Esophagus (tissue), 2 donors: Measurements from ENCODE around the gene DNHD1. TPM values are rescaled to one million over a fixed set of nuclear protein-coding genes. Genes with fewer than 3 reads are reported as not detected.

Experiments
- H3K27ac ChIP-seq, 2 donors: one replicate each; pipeline ENCODE4 v1.5.1; 2013; ENCODE audit warnings: low read depth in 2 of 2, mild to moderate bottlenecking in 2 of 2, inconsistent platforms in 1 of 2, low read length in 1 of 2, moderate library complexity in 1 of 2
- H3K27me3 ChIP-seq, 2 donors: one replicate each; pipeline ENCODE4 v1.6.1; 2013; ENCODE audit warnings: low read length in 2 of 2, control low read depth in 1 of 2, mild to moderate bottlenecking in 1 of 2; ENCODE audit not compliant: insufficient read depth in 2 of 2, control insufficient read depth in 1 of 2
- H3K36me3 ChIP-seq, 2 donors: one replicate each; pipeline ENCODE4 v1.6.1; 2013; ENCODE audit warnings: low read length in 1 of 2; ENCODE audit not compliant: control insufficient read depth in 2 of 2, insufficient read depth in 2 of 2
- H3K4me1 ChIP-seq, 2 donors: one replicate each; pipeline ENCODE4 v1.6.1; 2013; ENCODE audit warnings: low read length in 1 of 2; ENCODE audit not compliant: control insufficient read depth in 2 of 2, insufficient read depth in 2 of 2
- H3K4me3 ChIP-seq, 2 donors: one replicate each; pipeline ENCODE4 v1.5.1; 2013; ENCODE audit warnings: low read length in 2 of 2, mild to moderate bottlenecking in 2 of 2, low read depth in 1 of 2, moderate library complexity in 1 of 2
- H3K9me3 ChIP-seq, 2 donors: one replicate each; pipeline ENCODE4 v1.6.1; 2013; ENCODE audit warnings: mild to moderate bottlenecking in 2 of 2, low read depth in 1 of 2, low read length in 1 of 2, moderate library complexity in 1 of 2; ENCODE audit not compliant: control insufficient read depth in 2 of 2, insufficient read depth in 1 of 2
- whole genome bisulfite sequencing, 2 donors: extraction: QIAGEN DNeasy Blood & Tissue Kit; methylation state at CpG; one replicate each; pipeline ENCODE4 v1.1.7; 2013; 5-methylcytosine and 5-hydroxymethylcytosine counted together
- polyA plus RNA-seq, 2 donors: library from polyadenylated mRNA; stranded (reverse); fragments of 200-250 nt; gene quantifications; one replicate each; pipeline ENCODE4 v1.2.3, GENCODE V29; 2013
- donor health status: healthy with polysubstance abuse.
- donor health status: Bipolar disorder and iron deficiency.

Gene DNHD1
- polyA plus RNA-seq, 2 donors = 2.0 to 7.2 TPM

DNA sequence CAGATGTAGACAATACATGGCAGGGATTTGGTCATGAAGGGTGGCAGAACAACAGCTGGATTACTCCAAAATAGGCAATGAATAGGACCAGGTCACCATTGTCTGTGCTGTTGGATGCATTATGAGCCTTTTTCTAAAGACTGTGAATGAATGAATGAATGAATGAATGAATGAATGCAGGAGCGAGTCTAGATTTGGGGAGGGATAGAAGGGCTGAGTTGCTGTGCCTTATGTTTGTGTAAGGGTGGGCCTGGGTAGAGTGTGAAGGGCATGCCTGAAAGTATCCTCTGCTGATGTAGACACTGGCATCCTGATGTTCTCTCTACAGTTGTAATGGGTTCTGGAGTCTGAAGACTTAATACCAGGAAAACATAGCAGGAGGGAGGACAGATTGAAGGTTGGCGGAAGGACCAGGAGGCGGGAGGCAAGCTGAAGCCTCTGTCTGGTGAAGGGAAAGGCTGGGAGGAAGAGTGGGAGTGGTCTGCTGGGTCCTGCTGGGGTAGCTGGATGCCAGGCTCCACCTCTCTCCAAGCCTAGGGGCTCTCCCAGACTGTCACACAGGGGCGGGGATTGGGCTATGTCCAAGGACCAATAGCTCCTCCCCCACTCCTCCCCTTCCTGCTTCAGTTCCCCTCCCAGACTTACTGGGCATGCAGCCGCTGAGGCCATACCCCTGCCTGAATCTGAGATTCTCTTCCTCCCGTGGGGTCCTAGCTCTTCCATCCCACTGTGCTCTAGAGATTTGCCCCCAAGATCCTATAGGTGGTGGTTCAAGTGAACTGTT is 28.2 kb upstream of the DNHD1 start:
- 38 to 49% methylated on average over 5 to 6 of the region's 6 CpGs for WGBS, 2 donors
- Histone ChIP-seq H3K27ac (peak overlapping the region in 1 of 2 donors; percentile 14), H3K4me1 (peaks cover 0 to 5% of the 10 kb centered on the region in 2 donors), H3K27me3 (no peaks in the 10 kb centered on the region), H3K36me3 (peaks cover 0 to 7% of the 10 kb centered on the region in 2 donors), H3K9me3 (no peaks in the 10 kb centered on the region), H3K4me3 (no peak overlapping the region)

DNA sequence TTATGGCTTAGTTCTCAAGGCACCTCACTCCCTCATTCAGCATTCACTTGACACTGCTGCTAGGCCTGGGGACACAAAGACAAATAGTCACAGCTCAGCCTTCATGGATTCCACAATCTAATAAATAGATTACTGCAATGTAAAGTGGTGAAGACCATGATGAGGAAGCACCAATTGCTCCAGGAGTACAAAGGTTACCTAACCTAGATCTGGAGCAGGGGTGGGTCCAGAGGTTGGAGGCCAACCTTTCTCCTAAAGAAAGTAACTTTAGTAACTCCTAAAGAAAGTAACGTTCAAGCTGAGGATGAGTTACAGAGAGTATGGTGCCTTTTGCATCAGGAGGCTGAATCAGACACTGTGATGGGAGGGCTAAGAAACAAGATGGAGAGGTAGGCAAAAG is 27.5 kb upstream of the DNHD1 start:
- 87 to 93% methylated on average over 1 of the region's 1 CpG for WGBS, 2 donors
- Histone ChIP-seq H3K27ac (peak overlapping the region in 1 of 2 donors; percentile 14), H3K4me3 (no peak overlapping the region), H3K9me3 (no peaks in the 10 kb centered on the region), H3K27me3 (no peaks in the 10 kb centered on the region), H3K4me1 (peaks cover 0 to 5% of the 10 kb centered on the region in 2 donors), H3K36me3 (peaks cover 0 to 5% of the 10 kb centered on the region in 2 donors)

DNA sequence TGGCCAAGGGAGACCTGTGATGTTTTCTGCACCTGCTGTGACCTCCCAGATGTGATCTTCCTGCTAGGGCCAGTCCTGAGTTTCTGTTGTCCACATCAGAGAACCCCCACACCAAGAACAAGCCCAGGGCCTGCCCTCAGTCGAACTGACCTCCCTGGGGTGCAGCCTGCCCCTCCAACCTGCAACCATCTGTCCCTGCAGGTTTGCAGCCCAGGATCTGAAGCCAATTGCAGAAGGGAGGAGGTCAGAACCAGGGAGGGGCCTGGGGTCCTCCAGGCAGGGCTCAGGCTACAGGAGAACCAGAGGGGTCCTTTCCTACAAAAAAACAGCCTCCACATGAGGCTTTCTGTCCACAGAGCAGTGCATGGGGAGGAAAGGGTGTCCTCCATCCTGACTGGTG is 24.1 kb upstream of the DNHD1 start:
- peaks cover 5 to 9% of the 10 kb centered on the region in 2 donors for H3K36me3 ChIP-seq
- peaks cover 0 to 5% of the 10 kb centered on the region in 2 donors for H3K4me1 ChIP-seq
- H3K4me3 ChIP-seq = peak overlapping the region in 1 of 2 donors; percentile 69
- no peaks in the 10 kb centered on the region for H3K9me3 ChIP-seq
- no peak overlapping the region for H3K27ac ChIP-seq
- H3K27me3 ChIP-seq = no peaks in the 10 kb centered on the region
- 44 to 60% methylated on average over 1 of the region's 1 CpG for WGBS, 2 donors

DNA sequence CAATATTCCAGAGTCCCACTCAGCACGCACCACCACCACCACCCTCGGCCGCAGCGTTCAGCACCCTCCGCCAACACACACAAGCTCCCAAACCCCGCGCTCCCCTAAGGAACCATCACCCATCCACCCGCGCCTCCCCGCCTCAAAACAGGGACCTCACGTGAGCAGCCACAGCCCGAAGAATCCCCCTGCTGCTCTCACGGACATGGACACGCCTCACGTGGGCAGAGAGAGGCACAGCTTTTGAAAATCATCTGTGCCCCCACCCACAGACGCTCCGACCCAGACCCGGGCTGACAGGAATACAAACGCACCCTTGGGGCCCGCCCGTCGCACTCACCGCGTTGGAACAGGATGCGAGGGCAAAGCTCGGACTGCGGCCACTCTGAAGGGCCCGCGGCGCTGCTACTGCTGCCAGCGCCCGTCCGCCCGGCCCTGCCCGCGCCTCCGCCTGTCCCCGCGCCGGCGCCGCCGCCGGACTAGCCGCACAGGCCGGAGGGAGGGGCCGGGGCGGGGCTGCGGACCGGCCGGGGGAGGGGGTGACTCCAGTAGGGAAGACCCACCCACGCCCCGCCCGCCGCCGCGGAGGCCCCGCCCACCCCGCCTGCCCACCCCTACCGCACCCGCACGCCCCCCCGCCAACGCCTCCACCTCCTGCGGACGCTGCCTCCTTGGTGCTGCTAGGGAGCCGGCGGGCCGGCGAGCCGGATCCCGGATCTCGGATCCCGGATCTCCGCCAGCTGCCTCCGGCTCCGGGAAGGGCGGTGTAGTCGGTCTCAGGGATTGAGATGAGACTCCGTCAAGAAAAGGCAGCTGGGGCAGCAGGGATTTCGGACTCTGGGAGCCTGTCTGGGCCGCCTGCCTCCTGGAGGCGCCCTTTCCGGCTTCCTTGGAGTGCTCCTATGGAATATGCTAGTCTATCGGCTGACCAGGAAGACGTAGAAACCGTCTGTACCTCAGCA is 23.3 kb upstream of the DNHD1 start, which contains the start of gene TRIM3:
TRIM3 (minus strand) TSS at position 491 of the 962 bp plus-strand sequence. CDS start 8,246 bp downstream, outside the sequence.
- Histone ChIP-seq H3K4me1 (peaks cover 0 to 5% of the 10 kb centered on the region in 2 donors), H3K9me3 (no peaks in the 10 kb centered on the region), H3K27me3 (no peaks in the 10 kb centered on the region), H3K4me3 (peak within 1 kb of the TSS; percentile 69 to 71), H3K27ac (peak within 1 kb of the TSS; percentile 89 to 97), H3K36me3 (peaks cover 10 to 16% of the 10 kb centered on the region in 2 donors)
- WGBS, 2 donors = 0 to 1% methylated on average over 57 to 87 of the region's 87 CpGs

DNA sequence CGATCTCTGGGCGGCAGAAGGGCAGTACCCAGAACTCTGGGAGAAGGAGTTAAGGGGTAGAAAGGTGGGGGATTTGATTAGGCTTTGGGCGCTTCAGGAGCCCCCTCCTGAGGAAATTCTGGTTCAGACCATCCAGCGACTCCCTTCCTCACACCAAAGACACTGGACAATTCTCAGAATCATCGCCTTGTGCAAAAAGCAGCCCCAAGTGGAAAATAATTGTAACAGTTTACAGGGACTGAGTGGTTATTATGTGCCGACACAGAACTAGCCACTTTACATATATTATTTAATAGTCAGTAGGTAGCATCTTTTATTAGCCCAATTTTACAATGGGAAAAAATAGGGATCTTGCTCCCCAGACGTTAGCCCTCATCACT is 22.7 kb upstream of the DNHD1 start:
- H3K4me3 ChIP-seq = peak overlapping the region; percentile 43 to 69
- peaks cover 0 to 5% of the 10 kb centered on the region in 2 donors for H3K4me1 ChIP-seq
- H3K9me3 ChIP-seq = no peaks in the 10 kb centered on the region
- peak overlapping the region; percentile 89 to 97 for H3K27ac ChIP-seq
- 25 to 27% methylated on average over 7 of the region's 7 CpGs for WGBS, 2 donors
- no peaks in the 10 kb centered on the region for H3K27me3 ChIP-seq
- peaks cover 10 to 20% of the 10 kb centered on the region in 2 donors for H3K36me3 ChIP-seq

DNA sequence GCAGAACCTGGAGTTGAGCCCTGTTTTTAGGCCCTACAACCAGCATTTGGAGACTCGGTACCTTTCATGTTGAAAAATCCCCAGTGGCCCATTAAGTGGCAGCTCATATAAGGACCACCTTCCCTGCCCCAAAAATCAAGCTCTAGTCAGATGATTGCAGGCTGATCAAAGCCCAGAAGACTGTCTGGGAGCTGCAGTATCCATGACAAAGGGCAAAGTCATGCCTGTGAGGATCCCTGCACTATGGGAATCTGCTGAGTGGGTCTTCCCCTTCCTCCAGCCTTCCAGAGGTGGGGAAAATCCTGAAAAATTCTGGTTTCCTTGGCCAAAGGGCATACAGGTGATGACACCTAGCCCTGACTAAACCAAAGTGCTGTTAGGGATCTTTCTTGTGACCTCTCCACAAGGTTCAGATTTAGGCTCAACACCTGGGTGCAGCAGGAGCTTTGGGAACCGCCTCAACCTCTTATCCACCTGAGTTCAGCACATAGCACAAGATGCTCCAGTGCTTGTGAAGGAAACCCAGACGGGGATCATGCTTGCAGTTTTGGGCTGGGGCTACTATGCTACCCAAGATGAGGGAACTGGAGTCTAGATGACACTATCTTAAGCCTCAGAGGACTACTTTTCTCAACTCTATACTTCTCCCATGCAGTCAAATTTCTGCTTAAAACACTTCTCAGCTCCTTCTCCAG is 22.1 kb upstream of the DNHD1 start:
- 64 to 65% methylated on average over 3 of the region's 3 CpGs for WGBS, 2 donors
- no peak overlapping the region for H3K4me3 ChIP-seq
- peaks cover 0 to 5% of the 10 kb centered on the region in 2 donors for H3K4me1 ChIP-seq
- H3K36me3 ChIP-seq = peaks cover 10 to 22% of the 10 kb centered on the region in 2 donors
- H3K27me3 ChIP-seq = no peaks in the 10 kb centered on the region
- H3K27ac ChIP-seq = peak overlapping the region; percentile 17 to 89
- H3K9me3 ChIP-seq = no peaks in the 10 kb centered on the region

DNA sequence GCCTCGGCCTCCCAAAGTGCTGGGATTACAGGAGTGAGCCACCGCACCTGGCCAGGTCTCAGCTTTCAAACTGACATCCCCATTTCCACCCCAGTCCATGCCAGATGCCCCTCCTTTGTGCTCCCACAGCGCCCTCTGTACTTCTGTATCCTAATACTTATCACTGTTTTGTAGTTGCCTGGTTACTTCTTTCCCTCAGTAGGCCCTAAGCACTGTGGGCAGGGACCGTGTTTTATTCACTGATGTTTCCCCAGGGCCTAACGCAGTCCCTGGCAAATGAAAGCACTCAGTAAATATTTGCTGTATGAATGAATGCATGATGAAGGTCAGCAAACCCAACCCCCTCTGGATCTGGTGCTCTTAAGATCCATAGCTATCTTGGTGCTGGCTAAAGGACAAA is 21.1 kb upstream of the DNHD1 start:
- Histone ChIP-seq H3K36me3 (peaks cover 10 to 22% of the 10 kb centered on the region in 2 donors), H3K4me1 (peaks cover 2 to 11% of the 10 kb centered on the region in 2 donors), H3K4me3 (no peak overlapping the region), H3K9me3 (no peaks in the 10 kb centered on the region), H3K27me3 (no peaks in the 10 kb centered on the region), H3K27ac (no peak overlapping the region)
- 44 to 61% methylated on average over 5 of the region's 5 CpGs for WGBS, 2 donors

DNA sequence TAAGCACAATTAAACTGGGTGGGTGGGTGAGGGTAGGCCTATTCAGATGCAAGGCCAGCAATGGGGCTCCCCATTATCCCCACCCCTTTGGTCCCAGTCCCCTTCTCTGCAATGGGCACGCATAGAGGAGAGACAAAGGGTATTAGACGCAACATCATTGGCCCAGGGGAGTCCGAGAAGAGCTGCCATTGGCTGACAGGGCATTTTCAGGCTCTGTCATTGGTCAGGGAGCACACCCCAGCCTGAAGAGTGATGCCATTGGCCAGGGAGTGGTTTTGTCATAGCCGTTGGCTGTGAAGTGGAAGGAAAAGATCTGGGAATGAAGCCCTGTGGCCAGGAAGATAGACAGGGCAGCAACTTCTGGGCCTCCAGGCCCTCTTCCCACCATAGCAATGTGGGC is 20.5 kb upstream of the DNHD1 start:
- Histone ChIP-seq H3K27me3 (no peaks in the 10 kb centered on the region), H3K27ac (no peak overlapping the region), H3K9me3 (no peaks in the 10 kb centered on the region), H3K36me3 (peaks cover 10 to 22% of the 10 kb centered on the region in 2 donors), H3K4me3 (no peak overlapping the region), H3K4me1 (peaks cover 2 to 11% of the 10 kb centered on the region in 2 donors)
- 91 to 92% methylated on average over 4 of the region's 4 CpGs for WGBS, 2 donors
